Breast epithelium (tissue), 3 donors: ENCODE results near the gene PCIF1.

ENCODE experiments used
- CTCF ChIP-seq, 3 donors: fragments of 450-650 bp; IDR thresholded peaks; one replicate each; pipeline ENCODE4 v1.5.1; 2016 to 2017; ENCODE audit warnings: antibody characterized with exemption in 3 of 3, mild to moderate bottlenecking in 3 of 3, moderate library complexity in 3 of 3
- POLR2A ChIP-seq: fragments of 450-650 bp; IDR thresholded peaks from one replicate; pipeline ENCODE4 v1.6.1; 2016; ENCODE audit warnings: antibody characterized with exemption, mild to moderate bottlenecking, moderate library complexity
- POLR2AphosphoS5 ChIP-seq, 3 donors: sonication (generic); formaldehyde crosslinking; IDR thresholded peaks; one replicate each; pipeline ENCODE4 v1.6.1; 2017; ENCODE audit warnings: antibody characterized with exemption in 3 of 3

- no peak for TF ChIP-seq CTCF (IDR thresholded peaks at IDR 0.05)
- no peak for TF ChIP-seq POLR2A
- TF ChIP-seq POLR2AphosphoS5 (IDR thresholded peaks at IDR 0.05) = no peak
Measured at GRCh38 chr20:45938727-45939438, 4.4 kb downstream of the PCIF1 start.
